GM12801 (cell line): ENCODE results near the gene SEC61G.

Source experiments
- CTCF ChIP-seq: IDR thresholded peaks from one replicate; pipeline ENCODE4 v1.5.1; 2011; ENCODE audit warnings: control low read depth; ENCODE audit not compliant: insufficient read length; ENCODE audit errors: extremely low read depth

Gene SEC61G

GRCh38 chr7:54780490-54780889 lies 21.5 kb upstream of the SEC61G start:
- no peak for TF ChIP-seq CTCF

- no peak for TF ChIP-seq CTCF
Measured at GRCh38 chr7:54778696-54779540, 19.9 kb upstream of the SEC61G start.

GRCh38 chr7:54778166-54778565 lies 19.2 kb upstream of the SEC61G start:
- TF ChIP-seq CTCF, result no peak

- no peak for TF ChIP-seq CTCF
Measured at GRCh38 chr7:54774785-54775740, 16.1 kb upstream of the SEC61G start.

- no peak for TF ChIP-seq CTCF
Measured at GRCh38 chr7:54773472-54774399, 14.7 kb upstream of the SEC61G start.

- TF ChIP-seq CTCF, result no peak
Measured at GRCh38 chr7:54769203-54769602, 10.2 kb upstream of the SEC61G start.
